ENCODE measurements around the gene RAD18. TPM values are rescaled to one million over a fixed set of nuclear protein-coding genes. Genes with fewer than 3 reads are reported as not detected.

Gene RAD18
- total RNA-seq, 6 donors from 2014 or later = 2.6 to 16.2 (median 7.7) TPM

GRCh38 chr3:8968375-8968882 lies 5.2 kb upstream of the RAD18 start:
- Histone ChIP-seq H3K4me3 (no peak overlapping the region), H3K27ac (no peak overlapping the region), H3K4me1 (peaks cover 0 to 5% (median 2%) of the 10 kb centered on the region in 4 donors), H3K27me3 (no peaks in the 10 kb centered on the region), H3K36me3 (no peaks in the 10 kb centered on the region), H3K9me3 (no peaks in the 10 kb centered on the region)
- ATAC-seq (ENCODE audit: low FRiP score in 2 of 2) (no peak), DNase-seq (no peak)
- 80 to 83% methylated on average over 5 of the region's 5 CpGs for WGBS, 2 donors
- TF ChIP-seq EP300 (IDR thresholded peaks at IDR 0.05) (no peak), POLR2AphosphoS5 (IDR thresholded peaks at IDR 0.05) (no peak), CTCF (IDR thresholded peaks at IDR 0.05) (no peak), POLR2A (IDR thresholded peaks at IDR 0.05) (no peak)

GRCh38 chr3:8967553-8967952 lies 4.3 kb upstream of the RAD18 start:
- Histone ChIP-seq H3K4me1 (peaks cover 3 to 10% (median 5%) of the 10 kb centered on the region in 4 donors), H3K27me3 (no peaks in the 10 kb centered on the region), H3K4me3 (no peak overlapping the region), H3K36me3 (no peaks in the 10 kb centered on the region), H3K27ac (no peak overlapping the region), H3K9me3 (no peaks in the 10 kb centered on the region)
- no peak for TF ChIP-seq CTCF (IDR thresholded peaks at IDR 0.05)
- TF ChIP-seq POLR2A (IDR thresholded peaks at IDR 0.05) = no peak
- no peak for TF ChIP-seq POLR2AphosphoS5 (IDR thresholded peaks at IDR 0.05)
- TF ChIP-seq EP300 (IDR thresholded peaks at IDR 0.05) = no peak
- WGBS, 2 donors = 89 to 92% methylated on average over 5 of the region's 5 CpGs
- DNase-seq (no peak), ATAC-seq (ENCODE audit: low FRiP score in 2 of 2) (no peak)

GRCh38 chr3:8966820-8967348 lies 3.6 kb upstream of the RAD18 start:
- Histone ChIP-seq H3K9me3 (no peaks in the 10 kb centered on the region), H3K4me3 (no peak overlapping the region), H3K27ac (no peak overlapping the region), H3K27me3 (no peaks in the 10 kb centered on the region), H3K4me1 (peaks cover 10 to 14% (median 11%) of the 10 kb centered on the region in 4 donors), H3K36me3 (no peaks in the 10 kb centered on the region)
- DNase-seq = no peak
- ATAC-seq (ENCODE audit: low FRiP score in 2 of 2) = no peak
- TF ChIP-seq EP300 (IDR thresholded peaks at IDR 0.05) = no peak
- no peak for TF ChIP-seq POLR2A (IDR thresholded peaks at IDR 0.05)
- no peak for TF ChIP-seq CTCF (IDR thresholded peaks at IDR 0.05)
- TF ChIP-seq POLR2AphosphoS5 (IDR thresholded peaks at IDR 0.05) = no peak
- WGBS, 2 donors = 67 to 100% methylated on average over 1 to 3 of the region's 3 CpGs

- Histone ChIP-seq H3K27me3 (no peaks in the 10 kb centered on the region), H3K36me3 (no peaks in the 10 kb centered on the region), H3K9me3 (no peaks in the 10 kb centered on the region), H3K27ac (no peak overlapping the region), H3K4me1 (peaks cover 10 to 14% (median 11%) of the 10 kb centered on the region in 4 donors), H3K4me3 (no peak overlapping the region)
- TF ChIP-seq POLR2A (IDR thresholded peaks at IDR 0.05) (no peak), EP300 (IDR thresholded peaks at IDR 0.05) (no peak), CTCF (IDR thresholded peaks at IDR 0.05) (no peak), POLR2AphosphoS5 (IDR thresholded peaks at IDR 0.05) (no peak)
- WGBS, 2 donors = 77 to 100% methylated on average over 2 of the region's 2 CpGs
- ATAC-seq (ENCODE audit: low FRiP score in 2 of 2) (no peak), DNase-seq (no peak)
Observed at GRCh38 chr3:8966150-8966819, 3.0 kb upstream of the RAD18 start.
